Stimulated activated memory B cell treated with anti-CD40 and anti-IgM and Interleukin-4, amounts not matched to agents 10 μg/mL and 1 μg/mL and 100 μg/mL, for 72 hours (primary cell): ENCODE results near the gene PHACTR2.

Experiments
- ATAC-seq: fragments of 150-1000 bp; cut with Tn5 transposase; 2 replicates; pipeline ENCODE4 v1.10.0; 2021
- H3K27ac Mint-ChIP-seq: one replicate; pipeline ENCODE4 v1.8.0; 2022; ENCODE audit warnings: mild to moderate bottlenecking, mixed read lengths
- H3K27me3 Mint-ChIP-seq: one replicate; pipeline ENCODE4 v1.8.0; 2022; ENCODE audit warnings: mixed read lengths
- H3K36me3 Mint-ChIP-seq: one replicate; pipeline ENCODE4 v1.8.0; 2022; ENCODE audit warnings: mixed read lengths
- H3K4me1 Mint-ChIP-seq: one replicate; pipeline ENCODE4 v1.8.0; 2022; ENCODE audit warnings: mixed read lengths
- H3K4me3 Mint-ChIP-seq: one replicate; pipeline ENCODE4 v1.8.0; 2022; ENCODE audit warnings: mild to moderate bottlenecking, moderate library complexity, mixed read lengths
- H3K9me3 Mint-ChIP-seq: one replicate; pipeline ENCODE4 v1.8.0; 2022; ENCODE audit warnings: mixed read lengths

PHACTR2 gene

DNA sequence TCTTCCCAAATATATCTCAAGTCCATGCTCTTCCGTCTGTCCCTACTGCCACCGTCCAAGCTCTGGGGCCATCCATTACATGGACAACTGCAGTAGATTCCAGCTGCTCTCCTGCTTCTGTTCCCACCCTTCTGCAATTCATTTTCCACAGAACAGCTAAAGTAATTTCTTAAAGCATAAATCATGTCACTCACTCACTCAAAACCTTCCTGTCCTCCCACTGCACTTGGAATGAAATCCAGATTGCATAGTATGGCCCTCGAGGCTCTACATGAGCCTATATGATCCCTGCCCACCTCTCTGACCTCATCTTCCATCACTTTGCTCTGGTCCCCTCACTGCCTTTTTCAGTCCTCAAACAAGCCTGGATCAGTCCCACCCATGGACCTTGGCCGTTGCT lies 10.9 kb downstream of the PHACTR2 start:
- no peak overlapping the region for H3K4me3 Mint-ChIP-seq
- H3K27me3 Mint-ChIP-seq: no peaks in the 10 kb centered on the region
- H3K27ac Mint-ChIP-seq: no peak overlapping the region
- no peak for ATAC-seq
- peaks cover 9% of the 10 kb centered on the region for H3K4me1 Mint-ChIP-seq
- peaks cover 22% of the 10 kb centered on the region for H3K36me3 Mint-ChIP-seq
- H3K9me3 Mint-ChIP-seq: peaks cover 4% of the 10 kb centered on the region

DNA sequence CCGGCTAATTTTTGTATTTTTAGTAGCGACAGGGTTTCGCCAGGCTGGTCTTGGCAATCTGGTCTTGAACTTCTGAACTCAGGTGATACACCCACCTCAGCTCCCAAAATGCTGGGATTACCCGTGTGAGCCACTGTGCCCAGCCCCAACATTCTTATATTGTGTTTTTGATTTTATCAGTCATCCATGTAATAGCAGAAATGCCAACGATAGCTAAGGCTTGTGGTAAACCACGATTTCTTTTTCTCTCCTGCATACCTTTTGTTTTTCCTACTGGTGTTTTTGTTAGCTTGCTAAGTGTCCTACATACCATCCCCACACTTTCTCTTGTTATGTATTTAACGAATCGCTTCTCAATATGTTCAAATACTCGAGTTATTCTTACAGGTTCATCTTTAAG lies 12.1 kb downstream of the PHACTR2 start:
- ATAC-seq: no peak
- Mint-ChIP-seq H3K27me3 (no peaks in the 10 kb centered on the region), H3K27ac (no peak overlapping the region), H3K4me1 (peaks cover 9% of the 10 kb centered on the region), H3K36me3 (peaks cover 15% of the 10 kb centered on the region), H3K4me3 (no peak overlapping the region), H3K9me3 (no peaks in the 10 kb centered on the region)

DNA sequence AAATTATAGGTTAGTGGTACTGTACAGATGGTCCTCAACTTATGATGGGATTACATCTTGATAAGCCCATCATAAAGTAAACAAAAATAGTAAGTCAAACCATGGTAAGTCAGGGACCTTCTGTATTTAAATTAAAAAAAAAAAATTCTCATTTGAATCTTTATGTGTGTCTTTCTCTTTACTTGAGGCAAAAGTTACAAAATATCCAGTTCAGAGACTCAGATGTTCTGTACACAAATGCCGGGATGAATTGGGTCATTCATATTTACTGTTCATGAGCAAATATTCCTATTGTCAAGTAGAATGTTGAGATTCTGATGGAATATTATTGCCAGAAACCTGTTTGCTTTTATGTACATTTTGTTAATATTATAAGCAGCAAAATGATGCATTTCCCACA lies 13.4 kb downstream of the PHACTR2 start:
- no peaks in the 10 kb centered on the region for H3K27me3 Mint-ChIP-seq
- no peak overlapping the region for H3K27ac Mint-ChIP-seq
- no peak overlapping the region for H3K4me3 Mint-ChIP-seq
- peaks cover 9% of the 10 kb centered on the region for H3K4me1 Mint-ChIP-seq
- no peaks in the 10 kb centered on the region for H3K9me3 Mint-ChIP-seq
- peaks cover 15% of the 10 kb centered on the region for H3K36me3 Mint-ChIP-seq
- no peak for ATAC-seq

DNA sequence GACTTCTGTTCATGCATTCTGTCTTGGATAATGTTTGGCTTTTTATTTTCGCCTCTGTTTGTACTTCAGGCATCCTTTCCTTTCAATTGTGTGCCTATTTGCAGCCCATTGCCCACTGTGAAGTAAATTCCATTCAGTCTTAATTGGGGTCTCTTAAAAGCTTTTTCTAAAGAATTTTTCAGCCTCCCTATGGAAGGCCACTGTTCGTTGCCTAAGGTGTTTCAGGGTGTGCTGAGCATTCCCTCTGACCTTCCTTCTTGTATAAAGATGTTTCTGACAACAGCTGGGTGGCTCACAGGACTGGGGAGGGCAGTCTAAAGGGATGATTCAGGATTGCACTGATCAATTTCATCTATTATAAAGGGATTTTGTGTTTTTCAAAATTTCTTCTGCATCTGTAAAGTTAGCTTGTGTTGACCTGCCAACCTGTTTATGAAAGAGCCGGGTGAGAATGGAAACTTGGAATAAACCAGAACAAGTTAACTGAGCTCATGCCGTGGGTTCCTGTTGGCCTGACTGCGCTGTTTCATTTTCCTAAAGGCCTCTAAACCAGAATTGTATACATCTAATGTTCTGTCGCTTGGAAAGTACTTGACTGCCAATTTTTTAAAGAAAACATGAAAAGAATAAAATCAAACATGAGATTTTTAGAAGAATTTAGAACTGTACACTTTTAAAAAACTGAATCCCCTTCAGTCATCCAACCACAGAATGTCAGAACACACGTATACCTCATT lies 14.3 kb downstream of the PHACTR2 start:
- Mint-ChIP-seq H3K4me1 (peaks cover 9% of the 10 kb centered on the region), H3K4me3 (no peak overlapping the region), H3K36me3 (peaks cover 15% of the 10 kb centered on the region), H3K27me3 (no peaks in the 10 kb centered on the region), H3K9me3 (no peaks in the 10 kb centered on the region), H3K27ac (no peak overlapping the region)
- no peak for ATAC-seq

DNA sequence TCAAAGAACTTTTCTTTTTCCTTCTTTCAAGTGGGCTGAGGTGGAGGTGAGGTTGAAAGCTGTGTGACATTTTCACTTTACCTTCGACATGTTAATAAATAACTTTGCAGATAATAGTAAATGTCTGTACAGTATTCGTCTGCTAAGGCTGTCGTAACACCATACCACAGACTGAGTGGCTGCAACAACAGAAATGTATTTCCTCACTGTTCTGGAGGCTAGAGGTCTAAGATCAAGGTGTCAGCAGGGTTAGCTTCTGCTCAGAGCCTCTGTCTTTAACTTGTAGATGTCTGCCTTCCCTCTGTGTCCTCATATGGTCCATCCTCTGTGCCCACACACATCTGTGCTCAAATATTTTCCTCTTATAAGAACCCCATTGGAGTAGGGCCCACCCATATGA lies 14.9 kb downstream of the PHACTR2 start:
- H3K9me3 Mint-ChIP-seq: no peaks in the 10 kb centered on the region
- peaks cover 15% of the 10 kb centered on the region for H3K36me3 Mint-ChIP-seq
- no peak overlapping the region for H3K4me3 Mint-ChIP-seq
- H3K27ac Mint-ChIP-seq: no peak overlapping the region
- ATAC-seq: no peak
- H3K4me1 Mint-ChIP-seq: peaks cover 9% of the 10 kb centered on the region
- H3K27me3 Mint-ChIP-seq: no peaks in the 10 kb centered on the region

DNA sequence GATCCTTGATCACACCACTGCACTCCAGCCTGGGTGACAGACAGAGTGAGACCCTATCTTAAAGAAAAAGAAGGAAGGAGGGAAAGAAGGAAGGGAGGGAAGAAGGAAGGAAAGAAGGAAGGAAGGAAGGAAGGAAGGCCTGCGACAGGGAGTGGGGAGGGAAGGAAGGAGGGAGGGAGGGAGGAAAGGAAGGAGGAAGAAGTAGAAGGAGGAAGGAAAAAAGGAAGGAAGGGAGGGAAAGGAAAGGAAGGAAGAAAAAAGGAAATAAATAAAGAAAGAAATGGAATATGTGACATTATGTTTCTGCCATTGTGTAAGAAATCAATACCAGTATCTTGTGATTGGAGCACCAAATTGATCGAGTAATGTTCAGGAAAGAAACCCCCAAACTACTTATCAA lies 16.2 kb downstream of the PHACTR2 start:
- H3K27ac Mint-ChIP-seq: no peak overlapping the region
- H3K9me3 Mint-ChIP-seq: no peaks in the 10 kb centered on the region
- no peak overlapping the region for H3K4me3 Mint-ChIP-seq
- H3K27me3 Mint-ChIP-seq: no peaks in the 10 kb centered on the region
- H3K4me1 Mint-ChIP-seq: peaks cover 17% of the 10 kb centered on the region
- no peak for ATAC-seq
- H3K36me3 Mint-ChIP-seq: peaks cover 17% of the 10 kb centered on the region

DNA sequence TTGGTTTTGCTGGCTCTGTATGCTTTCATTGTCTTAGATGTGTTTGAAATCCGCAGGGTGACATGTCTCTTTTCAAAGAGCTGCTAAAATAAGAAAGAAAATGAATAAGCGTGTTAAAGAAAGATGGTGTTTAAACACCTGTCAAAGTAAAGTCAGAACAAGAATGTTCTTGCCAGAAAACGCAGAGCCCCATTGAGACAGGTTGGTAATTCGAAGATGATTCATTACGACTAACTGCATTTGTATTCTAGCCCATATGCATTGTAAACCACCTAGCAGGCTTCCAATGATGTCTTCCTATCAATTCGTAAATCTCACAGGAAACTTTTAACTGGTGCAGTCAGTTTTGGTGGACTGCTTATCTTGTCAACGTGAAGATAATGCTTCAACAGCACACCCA lies 16.8 kb downstream of the PHACTR2 start:
- no peak overlapping the region for H3K27ac Mint-ChIP-seq
- ATAC-seq: no peak

DNA sequence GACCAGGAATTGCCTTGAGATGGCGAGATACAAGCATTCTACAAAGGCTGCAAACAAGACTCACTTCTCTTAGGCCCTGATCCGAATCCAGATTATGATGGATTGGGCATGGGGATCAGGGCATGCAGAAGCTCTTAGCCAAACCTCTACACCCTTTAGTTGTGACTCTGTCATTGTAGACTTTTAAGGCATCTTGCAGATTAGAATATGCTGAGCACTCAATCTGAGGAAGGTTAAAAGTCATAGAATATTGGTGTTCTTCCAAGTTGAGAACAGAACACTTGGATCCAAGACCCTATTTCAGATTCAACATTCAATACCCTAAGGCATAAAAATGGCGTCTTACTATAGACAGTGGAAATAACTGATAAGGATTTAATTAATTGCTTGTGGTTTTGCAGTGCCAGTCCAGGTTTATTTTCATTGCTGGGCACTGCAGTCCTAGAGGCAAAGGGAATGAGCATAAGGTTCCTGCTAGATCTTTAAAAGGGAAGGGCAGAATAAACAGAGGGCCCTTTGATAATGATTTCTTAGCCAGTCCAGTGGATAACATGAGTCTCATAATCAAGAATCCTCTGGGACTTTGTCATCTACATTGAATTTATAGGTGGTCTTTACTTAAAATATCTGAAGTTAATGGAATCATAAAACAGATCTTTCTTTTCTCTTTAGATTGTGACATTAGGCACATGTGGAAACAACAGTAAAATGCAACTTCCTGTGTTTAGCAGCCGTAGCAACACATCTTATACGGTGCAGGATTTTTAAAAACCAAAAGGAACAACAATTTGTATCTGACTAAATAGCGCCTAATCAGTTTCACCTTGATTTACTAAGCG lies 17.6 kb downstream of the PHACTR2 start:
- no peaks in the 10 kb centered on the region for H3K9me3 Mint-ChIP-seq
- no peak overlapping the region for H3K27ac Mint-ChIP-seq
- no peaks in the 10 kb centered on the region for H3K27me3 Mint-ChIP-seq
- ATAC-seq: no peak
- peaks cover 13% of the 10 kb centered on the region for H3K36me3 Mint-ChIP-seq
- H3K4me1 Mint-ChIP-seq: peaks cover 10% of the 10 kb centered on the region
- H3K4me3 Mint-ChIP-seq: no peak overlapping the region

More for the DNA sequence above, 16.8 kb downstream of the PHACTR2 start:
- Mint-ChIP-seq H3K36me3 (peaks cover 17% of the 10 kb centered on the region), H3K9me3 (no peaks in the 10 kb centered on the region), H3K27me3 (no peaks in the 10 kb centered on the region), H3K4me1 (peaks cover 18% of the 10 kb centered on the region), H3K4me3 (no peak overlapping the region)

DNA sequence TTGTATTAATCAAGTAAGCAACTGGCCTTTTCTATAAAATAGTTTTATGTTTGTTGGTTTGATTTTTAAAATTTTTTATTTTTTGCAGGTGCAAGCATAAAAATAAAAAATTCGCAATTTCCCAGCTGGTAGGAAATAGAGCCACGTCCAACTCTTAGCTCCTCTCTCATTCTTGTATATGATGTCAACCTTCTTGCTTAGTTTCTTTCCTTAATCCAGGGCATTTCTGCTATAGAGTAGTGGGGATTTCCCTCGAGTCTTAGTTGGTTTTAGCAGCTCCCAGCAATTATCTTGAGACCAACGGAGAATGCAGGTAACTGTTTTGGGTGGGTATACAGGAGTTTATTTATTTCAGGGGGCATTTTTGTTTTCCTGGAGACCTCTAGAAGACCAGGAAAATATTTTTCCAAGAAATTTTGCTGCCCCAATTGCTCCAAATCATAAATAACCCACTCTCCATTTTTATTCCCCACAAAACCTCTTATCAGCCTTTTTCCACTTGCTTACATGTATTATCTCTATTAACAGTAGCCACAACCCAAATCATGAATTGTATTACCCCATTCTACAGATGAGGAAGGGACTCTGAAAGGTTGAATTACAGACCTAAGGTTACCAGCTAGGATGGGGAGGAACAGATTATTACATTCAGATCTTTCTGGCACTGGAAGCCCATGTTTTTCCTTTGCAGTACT lies 18.4 kb downstream of the PHACTR2 start:
- H3K36me3 Mint-ChIP-seq: peaks cover 13% of the 10 kb centered on the region
- peaks cover 10% of the 10 kb centered on the region for H3K4me1 Mint-ChIP-seq
- no peak overlapping the region for H3K4me3 Mint-ChIP-seq
- H3K9me3 Mint-ChIP-seq: no peaks in the 10 kb centered on the region
- no peak overlapping the region for H3K27ac Mint-ChIP-seq
- ATAC-seq: no peak
- no peaks in the 10 kb centered on the region for H3K27me3 Mint-ChIP-seq

DNA sequence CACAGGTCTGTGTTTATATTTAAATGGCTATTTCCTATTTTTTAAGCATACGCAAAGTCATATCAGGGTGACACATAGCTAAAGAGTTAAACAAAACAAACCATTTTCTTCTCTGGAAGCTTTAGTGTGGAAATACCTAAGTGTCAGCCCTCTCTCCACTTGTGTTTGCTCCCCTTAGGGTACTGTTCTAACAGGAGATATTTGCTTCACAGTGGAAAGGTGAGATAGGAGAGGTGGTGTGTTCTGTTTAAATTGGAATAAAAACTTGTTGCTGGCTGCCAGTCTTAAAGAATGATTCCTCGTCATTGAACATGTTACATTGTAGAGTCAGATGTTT lies 18.9 kb downstream of the PHACTR2 start:
- Mint-ChIP-seq H3K27ac (no peak overlapping the region), H3K4me3 (no peak overlapping the region), H3K4me1 (peaks cover 10% of the 10 kb centered on the region), H3K36me3 (peaks cover 13% of the 10 kb centered on the region), H3K9me3 (no peaks in the 10 kb centered on the region), H3K27me3 (no peaks in the 10 kb centered on the region)
- ATAC-seq: no peak

DNA sequence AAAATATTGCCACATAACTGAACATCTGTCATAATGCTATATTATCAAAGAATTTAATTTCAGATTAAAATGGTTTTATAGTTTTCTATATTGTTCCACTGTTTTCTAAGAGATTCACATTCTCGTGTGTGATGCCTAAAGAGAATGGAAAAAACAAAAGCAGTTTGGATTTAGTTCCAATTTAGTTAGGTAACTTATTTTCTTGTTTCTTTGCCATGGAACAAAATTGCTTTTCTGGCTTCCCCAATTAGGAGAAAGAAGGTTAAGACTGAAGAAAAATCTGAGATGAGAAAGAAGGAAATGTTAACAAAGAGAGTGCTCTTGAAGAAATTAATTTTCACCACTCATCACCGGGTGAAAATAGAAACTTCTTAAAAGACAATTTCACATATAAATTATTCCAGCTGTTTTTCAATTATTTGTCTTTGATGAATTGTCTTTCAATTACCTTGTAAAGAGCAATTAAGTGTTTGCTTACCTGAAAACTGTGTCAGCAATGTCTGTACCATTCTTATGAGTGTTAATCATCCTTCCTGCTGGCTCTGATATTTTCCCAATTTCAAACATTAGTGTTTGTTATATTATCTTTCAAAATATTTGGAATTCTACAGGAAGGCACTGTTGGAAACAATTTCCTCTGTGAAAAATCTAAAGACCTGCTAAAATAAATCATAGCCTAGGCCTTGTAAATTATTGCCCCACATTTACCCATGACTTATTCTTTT lies 19.5 kb downstream of the PHACTR2 start:
- no peaks in the 10 kb centered on the region for H3K27me3 Mint-ChIP-seq
- peaks cover 13% of the 10 kb centered on the region for H3K36me3 Mint-ChIP-seq
- no peak overlapping the region for H3K27ac Mint-ChIP-seq
- no peak for ATAC-seq
- H3K4me1 Mint-ChIP-seq: peaks cover 10% of the 10 kb centered on the region
- no peaks in the 10 kb centered on the region for H3K9me3 Mint-ChIP-seq
- H3K4me3 Mint-ChIP-seq: no peak overlapping the region

DNA sequence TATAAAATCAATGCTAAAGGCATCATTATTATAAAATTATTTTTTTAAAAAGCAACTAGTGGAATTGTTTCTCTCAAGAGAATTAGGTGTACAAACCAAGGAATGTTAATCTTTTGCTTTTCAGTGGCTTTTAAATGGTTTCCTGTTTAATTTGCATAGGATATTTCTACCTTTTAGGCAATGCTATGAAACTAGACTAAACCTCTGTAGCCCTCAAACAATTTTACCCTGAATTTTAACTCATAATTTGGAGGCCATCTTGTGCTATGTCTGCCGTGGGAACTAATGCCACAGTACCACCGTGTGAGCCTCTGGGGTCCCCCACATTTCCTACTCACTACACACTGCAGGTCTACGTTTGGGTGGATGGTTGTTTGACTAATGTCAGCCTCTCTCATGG lies 20.6 kb downstream of the PHACTR2 start:
- Mint-ChIP-seq H3K27ac (no peak overlapping the region), H3K9me3 (no peaks in the 10 kb centered on the region), H3K4me1 (peaks cover 10% of the 10 kb centered on the region), H3K36me3 (peaks cover 13% of the 10 kb centered on the region), H3K27me3 (no peaks in the 10 kb centered on the region), H3K4me3 (no peak overlapping the region)
- ATAC-seq: no peak

DNA sequence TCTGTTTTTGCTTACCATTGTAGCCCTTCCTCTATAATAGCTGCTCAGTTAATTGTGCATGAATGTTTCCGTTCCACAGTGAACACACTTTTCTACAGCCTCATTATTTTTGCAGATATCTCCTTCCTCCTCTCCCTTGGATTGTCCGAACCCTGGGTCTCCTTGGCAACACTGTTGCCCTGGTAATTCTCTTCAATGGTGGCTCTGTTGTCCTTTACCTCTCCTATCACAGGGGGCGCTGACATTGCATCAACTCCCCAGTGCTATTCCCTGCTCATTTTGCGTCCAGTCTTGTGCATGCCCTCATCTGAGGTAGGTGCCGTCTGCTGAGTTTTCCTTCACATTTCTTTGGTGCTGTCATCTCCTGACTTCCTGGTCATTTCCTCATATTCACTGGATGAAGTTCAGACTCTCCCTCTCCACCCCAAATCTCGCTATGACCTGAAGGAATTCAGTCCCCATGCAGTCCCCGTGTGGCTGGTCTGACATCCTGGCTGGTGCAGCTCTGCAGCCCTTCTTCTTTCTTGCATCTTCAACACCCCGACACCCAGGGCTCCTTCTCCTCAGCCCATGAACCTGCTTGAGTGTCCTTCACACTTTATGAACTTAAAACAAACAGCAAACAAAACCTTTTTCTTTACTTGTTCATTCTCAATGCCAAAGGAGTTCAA lies 21.1 kb downstream of the PHACTR2 start:
- H3K4me1 Mint-ChIP-seq: peaks cover 10% of the 10 kb centered on the region
- H3K4me3 Mint-ChIP-seq: no peak overlapping the region
- H3K9me3 Mint-ChIP-seq: no peaks in the 10 kb centered on the region
- H3K27me3 Mint-ChIP-seq: no peaks in the 10 kb centered on the region
- H3K36me3 Mint-ChIP-seq: peaks cover 13% of the 10 kb centered on the region
- ATAC-seq: no peak
- H3K27ac Mint-ChIP-seq: no peak overlapping the region

DNA sequence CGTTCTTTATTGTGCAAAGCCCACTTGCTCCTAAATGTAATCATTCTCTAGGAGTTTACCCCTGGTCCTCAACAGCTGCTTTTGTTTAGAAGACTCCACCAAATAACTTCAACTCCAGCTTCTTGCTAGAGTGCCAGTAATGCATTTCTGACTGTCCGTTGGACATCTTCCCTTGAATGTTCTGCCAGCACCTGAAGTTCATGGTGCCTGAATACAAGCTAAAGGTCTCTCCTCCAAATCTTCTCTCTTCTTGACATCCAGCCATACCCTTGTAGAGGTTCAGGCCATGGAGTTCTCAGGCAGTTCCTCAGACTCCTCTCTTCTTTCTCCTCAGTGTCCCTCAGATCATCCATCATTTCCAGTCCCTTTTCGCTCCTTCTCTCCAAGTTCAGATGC lies 21.7 kb downstream of the PHACTR2 start:
- Mint-ChIP-seq H3K4me3 (no peak overlapping the region), H3K4me1 (peaks cover 10% of the 10 kb centered on the region), H3K36me3 (peaks cover 13% of the 10 kb centered on the region), H3K27me3 (no peaks in the 10 kb centered on the region), H3K27ac (no peak overlapping the region), H3K9me3 (no peaks in the 10 kb centered on the region)
- ATAC-seq: no peak
